Inferior parietal cortex (tissue), 1 donor: ENCODE data around the gene KRT1.
A peak's percentile ranks its signal among the peaks of the same experiment; 100 is the strongest.

Experiments
- DNase-seq: peaks from one replicate; pipeline ENCODE4 v3.0.0-alpha.2; 2016; ENCODE audit errors: extremely low spot score

KRT1 gene

DNA sequence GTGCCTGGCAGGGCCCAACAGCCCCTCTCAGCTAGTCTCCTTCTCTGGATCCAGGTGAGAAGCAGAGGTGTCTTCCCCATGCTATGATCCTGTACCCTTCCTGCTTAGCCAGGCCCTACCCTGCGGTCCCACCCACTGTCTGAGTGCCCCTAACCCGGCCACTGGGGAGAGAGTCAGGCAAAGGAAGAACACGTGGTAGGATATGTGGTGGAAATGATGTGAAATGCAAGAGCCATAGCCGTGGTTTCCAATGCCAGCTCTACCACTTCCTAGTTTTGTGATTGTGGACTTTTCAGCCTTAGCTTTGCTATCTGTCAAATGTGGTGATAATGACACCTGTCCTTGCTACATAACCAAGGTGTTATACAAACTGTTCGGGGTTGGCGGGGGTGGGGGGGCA, 44.0 kb downstream of the KRT1 start:
- no peak for DNase-seq

DNA sequence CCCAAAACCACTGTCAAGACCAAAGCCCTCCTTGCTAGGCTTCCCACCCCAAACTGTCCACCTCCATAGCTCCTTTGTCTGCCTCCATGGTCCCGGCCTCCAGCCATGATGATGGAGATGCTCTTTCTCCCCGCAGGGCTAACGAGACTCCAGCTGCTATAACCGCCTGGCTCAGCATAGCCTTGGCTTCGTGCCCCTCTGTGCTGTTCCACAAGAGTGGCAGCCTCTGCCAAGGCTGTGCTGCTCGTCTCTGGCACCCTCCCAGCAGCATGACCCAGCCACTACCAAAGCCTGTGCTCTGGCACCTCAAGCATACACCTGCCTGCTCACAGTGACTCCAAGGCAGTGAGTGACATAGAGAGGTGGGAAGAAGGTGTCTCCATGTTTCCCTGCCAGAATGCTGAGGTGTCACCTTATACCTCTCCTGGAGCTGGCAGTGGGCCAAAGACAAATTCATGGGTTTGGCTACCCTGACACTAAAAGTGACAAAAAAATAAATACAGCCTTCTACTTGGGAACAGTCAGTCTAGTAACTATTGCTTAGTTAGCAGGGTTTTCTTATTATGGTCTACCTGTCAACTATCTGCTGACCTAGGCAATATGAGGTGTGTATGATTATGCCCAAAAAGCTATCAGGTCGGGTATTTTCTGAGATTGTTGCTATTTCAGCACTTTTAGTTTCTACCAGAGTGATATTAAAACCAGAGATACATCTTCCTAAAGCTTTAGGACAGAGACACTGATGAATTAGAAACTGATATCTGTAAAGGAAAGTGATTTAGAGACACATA, 45.7 kb downstream of the KRT1 start:
- DNase-seq, result peak; percentile 54

DNA sequence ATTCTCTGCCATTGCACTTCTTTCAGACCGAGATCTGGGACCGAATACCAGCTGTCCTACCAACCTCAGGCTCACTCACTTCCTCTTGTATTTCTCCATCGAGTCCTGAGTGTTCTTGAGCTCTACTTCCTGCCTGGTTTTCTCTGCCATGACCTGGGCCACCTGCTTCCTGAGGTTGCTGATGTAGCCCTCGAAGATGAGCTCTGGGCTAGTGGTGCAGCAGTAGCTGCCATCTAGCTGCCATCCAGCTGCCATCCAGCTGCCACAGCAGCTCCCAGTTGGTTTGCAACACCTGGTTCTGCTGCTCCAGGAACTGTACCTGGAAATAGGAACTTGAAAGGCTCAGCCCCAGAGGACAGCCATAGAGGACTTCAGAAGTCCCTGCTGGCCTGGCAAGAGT, 46.8 kb downstream of the KRT1 start:
- DNase-seq, result no peak

DNA sequence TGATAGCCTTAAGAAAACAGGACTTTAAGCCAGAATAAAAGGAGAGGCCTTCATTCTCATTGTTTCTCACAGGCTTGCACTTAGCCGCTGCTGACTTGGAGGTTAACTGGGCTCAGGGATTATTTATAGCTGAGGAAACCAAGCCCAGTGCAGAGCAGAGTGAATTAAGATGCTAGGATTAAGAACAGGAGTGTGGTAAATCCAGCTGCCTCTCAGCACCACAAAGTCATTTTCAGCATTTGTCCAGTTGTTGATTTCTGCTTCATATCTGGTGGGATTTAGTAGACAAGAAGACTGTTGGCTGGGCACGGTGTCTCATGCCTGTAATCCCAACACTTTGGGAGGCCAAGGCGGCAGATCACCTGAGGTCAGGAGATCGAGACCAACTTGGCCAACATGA, 47.6 kb downstream of the KRT1 start:
- DNase-seq, result no peak

DNA sequence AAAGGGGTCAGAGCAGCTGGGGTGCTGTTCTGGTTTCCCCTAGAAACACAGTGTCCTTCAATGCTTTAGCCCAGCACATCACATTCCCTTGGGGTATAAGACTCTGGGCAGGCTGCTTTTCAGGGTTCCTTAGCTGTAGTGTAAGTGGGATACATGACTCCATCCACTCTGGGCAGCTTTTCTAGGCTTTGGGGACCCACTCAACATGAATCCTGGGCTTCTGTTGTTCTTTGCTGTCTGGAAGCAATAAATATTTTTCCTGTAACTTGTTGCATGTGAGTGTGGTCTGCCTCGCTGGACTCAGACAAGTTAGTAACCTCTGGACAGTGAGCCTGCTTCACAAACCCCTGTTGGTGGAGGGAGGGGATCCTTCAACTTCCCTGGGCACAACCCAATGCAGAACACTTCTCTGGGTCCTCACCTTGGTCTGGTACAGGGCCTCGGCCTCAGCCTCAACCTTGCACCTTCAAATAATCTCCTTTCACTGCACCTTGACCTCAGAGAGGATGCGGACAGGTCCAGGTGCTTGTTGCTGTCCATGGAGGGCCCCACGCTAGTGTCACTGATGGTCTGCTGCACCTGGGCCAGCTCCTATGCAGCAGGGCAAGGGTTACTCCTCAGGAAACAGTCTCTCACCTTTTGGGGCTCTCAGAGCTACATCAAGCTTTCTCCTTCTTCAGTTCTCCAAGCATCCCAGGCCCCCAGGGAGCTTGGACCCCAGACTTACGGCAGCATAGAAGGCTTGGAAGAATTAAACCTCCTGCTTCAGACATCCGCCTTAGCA, 48.3 kb downstream of the KRT1 start:
- no peak for DNase-seq

DNA sequence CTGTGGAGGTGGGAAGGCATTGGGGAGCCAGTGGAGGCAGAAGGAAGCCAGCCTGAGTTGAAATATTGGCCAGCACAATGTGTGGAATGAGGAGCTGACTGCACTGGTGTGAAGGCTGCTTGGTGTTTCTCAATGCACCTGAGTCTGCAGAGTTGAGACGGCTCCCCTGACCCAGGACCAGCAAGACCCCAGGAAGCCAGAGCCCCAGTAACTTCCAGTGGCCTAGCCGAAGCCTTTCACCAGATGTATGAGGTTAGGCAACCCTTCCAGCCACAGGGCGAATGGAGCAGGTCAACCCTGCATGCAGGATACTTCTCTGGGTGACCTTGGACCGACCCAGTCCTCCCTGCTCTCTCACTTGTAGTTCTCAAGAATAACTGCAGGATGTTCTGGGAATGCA, 48.9 kb downstream of the KRT1 start:
- no peak for DNase-seq

DNA sequence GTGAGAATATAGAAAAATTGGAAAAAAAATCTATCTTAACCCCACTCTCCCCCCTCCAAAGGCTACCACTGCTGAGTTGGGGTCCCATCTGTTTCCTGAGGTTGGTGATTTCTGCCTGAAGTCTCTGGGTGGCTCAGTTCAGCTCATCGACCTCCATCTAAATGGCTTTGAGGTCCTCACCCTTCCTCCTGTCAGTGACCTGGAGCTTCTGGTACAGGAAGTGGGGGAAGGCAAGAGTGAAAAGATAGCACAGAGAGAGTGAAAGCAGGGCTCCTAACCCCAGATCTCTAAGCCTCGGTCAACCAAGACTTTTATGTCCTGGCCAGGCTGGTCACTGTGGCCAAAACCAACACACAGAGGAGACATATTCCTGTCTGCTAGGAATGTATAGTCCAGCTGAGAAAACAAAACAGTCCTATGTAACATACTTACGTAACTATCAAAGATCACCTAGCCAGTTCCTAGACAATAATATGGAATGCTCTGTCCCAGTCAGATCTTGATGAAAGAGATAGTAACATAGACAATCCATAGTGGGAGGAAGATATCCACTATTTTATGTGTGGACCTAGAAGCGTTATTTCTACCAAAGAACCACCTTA, 49.5 kb downstream of the KRT1 start:
- DNase-seq, result no peak

DNA sequence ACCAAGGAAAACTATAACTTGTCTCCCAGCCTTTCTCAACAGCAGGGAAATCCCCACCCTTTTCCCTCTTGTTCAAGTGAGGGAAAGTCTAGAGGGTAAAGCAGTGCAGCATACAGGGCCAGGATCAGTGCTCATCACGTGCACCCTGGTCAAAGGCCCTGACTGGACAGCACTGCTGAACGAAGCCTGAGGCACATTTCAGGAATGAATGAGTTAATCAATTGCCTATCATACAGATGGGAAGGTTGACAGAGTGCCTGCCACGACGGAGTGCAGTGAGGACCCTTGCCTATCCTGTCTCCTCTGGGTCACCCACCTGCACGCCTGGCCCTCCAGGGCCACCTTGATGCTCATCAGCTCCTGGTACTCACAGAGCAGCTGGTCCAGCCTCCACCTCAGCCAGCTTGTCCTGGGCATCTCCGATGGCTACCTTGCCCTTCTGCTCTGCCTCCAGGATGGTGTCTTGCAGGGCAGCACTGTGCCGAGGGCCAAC, 50.2 kb downstream of the KRT1 start:
- no peak for DNase-seq

DNA sequence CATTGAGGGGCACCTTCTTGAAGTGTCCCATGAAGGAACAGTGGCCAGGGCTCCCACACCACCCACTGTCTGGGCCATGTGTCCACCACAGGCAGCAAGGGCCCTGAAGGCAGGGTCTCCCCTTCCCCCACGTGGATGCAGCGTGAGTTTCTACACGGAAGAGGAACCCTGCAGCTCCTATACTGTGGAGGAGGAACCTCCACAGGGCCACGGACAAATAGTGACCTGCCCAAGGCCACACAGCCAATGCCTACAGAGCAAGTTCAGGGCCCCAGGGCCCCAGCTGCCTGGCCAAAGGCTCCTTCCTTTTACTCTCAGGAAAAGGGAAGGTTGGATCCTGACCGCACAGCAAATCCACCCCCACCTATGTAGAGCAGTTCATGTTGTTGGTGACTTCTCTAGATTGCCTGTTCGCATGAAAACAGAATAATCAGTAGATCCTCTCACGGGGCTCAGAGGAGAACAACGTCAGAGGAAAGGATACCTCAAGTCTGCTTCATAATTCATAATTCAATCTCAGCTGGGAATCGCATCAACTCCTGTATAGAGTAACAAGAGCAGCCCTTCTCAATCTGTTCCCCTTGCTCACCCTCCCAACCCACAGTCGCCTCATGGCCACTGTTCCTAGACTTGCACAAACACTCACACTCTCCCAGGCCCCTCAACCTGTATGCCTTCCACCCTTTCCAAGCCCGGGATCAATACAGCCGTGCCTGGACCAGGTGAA, 50.8 kb downstream of the KRT1 start:
- no peak for DNase-seq

DNA sequence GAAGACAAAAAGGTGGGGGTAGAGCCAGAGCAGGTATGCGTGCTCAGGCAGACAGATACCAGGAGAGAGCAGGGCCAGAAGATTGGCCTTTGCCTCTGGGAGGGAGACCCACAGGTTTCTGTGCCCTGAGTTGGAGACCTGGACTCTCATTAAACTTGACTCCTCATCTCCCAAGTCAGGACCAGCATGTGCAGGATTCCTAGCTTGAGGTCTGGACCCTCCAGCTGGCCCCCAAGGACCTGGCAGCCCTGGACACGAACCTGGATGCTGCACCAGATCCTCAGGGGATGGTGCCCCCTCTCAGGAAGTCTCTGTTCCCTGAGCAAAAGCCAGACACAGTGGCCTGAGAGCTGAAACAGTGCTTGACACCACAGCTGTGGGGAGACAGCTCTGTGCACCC, 51.4 kb downstream of the KRT1 start:
- DNase-seq, result no peak

DNA sequence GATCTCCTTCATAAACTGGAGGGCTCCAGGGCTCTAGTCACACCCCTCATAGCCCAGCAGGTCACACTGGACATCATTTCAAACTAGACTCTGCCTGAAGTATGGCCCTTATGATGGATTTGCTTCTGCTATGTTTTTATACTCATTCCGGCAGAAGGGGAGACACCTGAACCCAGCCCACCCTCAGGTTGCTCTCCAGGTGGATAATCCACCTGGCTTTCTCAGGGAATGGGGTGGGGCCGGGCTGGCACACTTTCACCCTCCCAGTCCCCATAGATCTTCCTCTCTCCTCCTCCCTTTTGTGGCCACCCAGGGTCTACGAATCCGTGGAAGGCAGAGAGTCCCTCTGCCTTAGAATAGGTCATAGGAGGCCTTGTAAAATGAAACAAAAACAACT, 52.1 kb downstream of the KRT1 start:
- DNase-seq, result no peak

DNA sequence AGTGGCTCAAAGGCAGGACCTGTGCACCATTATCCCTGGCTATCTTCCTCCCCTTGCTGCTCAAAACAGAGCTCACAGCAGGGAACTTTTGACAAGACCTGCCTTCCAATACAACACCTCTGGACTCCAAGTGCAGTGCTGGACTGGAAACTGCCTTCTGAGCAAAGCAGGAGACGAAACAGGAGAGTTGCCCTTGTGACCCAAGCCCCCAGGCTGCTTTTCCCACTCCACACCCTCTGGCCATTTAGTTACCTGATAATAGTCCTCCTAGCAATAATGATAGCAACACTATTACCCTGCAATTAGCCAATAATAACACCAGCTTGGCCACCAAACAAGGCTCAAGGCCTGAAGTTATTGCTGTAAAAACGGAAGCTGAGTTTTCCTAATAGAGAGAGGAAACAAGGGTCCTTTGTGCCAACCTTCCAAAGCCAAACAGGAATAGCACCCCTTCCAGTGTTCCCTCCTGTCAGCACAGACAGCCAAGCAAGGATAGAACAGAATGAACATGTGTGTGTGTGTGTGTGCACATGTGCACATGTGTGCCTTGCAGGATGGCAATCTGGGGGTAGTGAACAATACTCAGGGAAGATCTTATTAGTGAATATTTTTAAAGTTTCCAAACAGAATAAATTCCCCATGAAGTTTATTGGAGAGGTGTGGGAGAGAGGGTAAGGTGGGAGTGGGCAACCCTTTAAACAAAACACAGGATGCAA, 52.7 kb downstream of the KRT1 start:
- no peak for DNase-seq
